ENCODE measurements around the gene HAGH.

DNA sequence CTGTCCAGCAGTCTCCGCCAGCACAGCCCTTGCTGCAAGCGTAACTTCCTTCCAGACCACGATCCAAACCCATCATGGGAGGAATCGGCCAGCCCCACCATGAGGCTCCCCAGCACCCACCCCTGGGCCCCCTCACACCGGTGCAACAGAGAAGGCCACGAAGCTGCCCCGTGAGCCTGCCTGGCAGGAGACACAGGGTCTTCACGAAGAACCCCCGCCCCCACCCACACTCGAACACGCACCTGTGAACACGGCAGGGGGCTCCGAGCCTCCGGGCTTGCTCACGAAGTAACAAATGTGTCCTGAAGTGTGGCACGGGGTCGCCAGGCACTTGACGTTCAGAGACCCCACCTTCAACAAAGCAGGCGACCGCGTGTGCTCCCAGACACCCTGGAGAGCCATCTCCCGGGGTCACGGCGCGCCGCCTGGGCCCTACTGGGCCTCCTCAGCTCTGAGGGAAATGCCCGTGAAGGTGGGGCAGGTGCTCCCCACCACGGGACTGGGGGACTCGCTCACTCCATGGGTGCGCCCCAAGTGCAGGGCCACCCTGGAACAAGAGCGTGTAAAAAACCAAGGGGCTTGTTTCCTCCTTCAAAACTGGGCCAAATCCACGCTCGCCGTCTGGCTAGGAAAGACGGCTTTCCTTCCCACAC is 7.6 kb downstream of the HAGH start:
- TF ChIP-seq, protein P1, sequence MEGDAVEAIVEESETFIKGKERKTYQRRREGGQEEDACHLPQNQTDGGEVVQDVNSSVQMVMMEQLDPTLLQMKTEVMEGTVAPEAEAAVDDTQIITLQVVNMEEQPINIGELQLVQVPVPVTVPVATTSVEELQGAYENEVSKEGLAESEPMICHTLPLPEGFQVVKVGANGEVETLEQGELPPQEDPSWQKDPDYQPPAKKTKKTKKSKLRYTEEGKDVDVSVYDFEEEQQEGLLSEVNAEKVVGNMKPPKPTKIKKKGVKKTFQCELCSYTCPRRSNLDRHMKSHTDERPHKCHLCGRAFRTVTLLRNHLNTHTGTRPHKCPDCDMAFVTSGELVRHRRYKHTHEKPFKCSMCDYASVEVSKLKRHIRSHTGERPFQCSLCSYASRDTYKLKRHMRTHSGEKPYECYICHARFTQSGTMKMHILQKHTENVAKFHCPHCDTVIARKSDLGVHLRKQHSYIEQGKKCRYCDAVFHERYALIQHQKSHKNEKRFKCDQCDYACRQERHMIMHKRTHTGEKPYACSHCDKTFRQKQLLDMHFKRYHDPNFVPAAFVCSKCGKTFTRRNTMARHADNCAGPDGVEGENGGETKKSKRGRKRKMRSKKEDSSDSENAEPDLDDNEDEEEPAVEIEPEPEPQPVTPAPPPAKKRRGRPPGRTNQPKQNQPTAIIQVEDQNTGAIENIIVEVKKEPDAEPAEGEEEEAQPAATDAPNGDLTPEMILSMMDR (IDR thresholded peaks at IDR 0.05; ENCODE audit: low read depth, low read length, poor library complexity, severe bottlenecking), result no peak
- no peak for TF ChIP-seq EZH2phosphoT487 (IDR thresholded peaks at IDR 0.05; ENCODE audit: borderline replicate concordance, low read length)

Data from DOHH2 (cell line).